Activated CD4-positive, alpha-beta T cell treated with anti-CD3 and anti-CD28 coated beads for 1 hour (primary cell): ENCODE measurements around the gene FOXL3.
"Not testable (repeated sequence)": the region's sequence is repeated elsewhere in the genome, so short reads cannot be mapped to it uniquely, and the experiment has no call there.

ENCODE experiments used
- DNase-seq: peaks from one replicate; pipeline ENCODE4 v3.0.0-alpha.2; 2020

Gene FOXL3

DNA sequence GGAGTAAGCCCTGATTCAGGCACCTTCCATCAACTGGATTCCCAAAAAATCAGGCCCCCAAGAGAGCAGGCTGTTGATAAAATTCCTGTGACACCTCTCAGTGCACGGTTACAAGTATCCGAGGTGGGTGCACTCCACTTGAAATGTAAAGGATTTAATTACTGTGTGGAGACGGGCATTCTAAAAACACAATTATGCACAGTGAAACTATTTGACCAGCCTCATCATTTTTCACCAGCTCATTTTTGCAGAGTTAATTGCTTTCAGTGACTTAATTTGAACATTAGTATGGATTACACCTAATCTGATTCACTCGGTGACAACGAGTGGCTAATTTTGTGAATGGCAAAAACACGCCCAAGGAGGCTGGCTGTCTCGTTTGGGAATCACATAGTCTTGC lies 2.3 kb downstream of the FOXL3 start:
- no peak for DNase-seq

DNA sequence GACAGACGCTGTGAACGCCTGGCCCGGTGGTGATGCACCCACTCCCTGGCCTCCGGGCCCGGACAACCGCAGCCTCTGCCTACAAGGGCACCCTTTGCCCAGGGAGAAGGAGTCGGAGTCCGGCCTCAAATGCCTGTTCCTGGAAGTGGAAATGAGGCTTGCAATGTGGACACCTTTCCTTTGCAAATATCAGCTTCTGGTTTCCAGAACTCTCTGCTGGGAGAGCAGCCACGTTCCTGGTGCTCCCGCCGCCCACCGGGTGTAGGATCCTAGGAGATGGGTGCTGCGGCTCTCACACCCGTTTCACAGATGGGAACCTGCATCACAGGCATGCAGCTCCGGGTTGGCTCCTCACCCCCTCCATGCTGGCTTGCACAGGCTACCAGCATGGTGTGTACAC lies 2.9 kb downstream of the FOXL3 start:
- no peak for DNase-seq

DNA sequence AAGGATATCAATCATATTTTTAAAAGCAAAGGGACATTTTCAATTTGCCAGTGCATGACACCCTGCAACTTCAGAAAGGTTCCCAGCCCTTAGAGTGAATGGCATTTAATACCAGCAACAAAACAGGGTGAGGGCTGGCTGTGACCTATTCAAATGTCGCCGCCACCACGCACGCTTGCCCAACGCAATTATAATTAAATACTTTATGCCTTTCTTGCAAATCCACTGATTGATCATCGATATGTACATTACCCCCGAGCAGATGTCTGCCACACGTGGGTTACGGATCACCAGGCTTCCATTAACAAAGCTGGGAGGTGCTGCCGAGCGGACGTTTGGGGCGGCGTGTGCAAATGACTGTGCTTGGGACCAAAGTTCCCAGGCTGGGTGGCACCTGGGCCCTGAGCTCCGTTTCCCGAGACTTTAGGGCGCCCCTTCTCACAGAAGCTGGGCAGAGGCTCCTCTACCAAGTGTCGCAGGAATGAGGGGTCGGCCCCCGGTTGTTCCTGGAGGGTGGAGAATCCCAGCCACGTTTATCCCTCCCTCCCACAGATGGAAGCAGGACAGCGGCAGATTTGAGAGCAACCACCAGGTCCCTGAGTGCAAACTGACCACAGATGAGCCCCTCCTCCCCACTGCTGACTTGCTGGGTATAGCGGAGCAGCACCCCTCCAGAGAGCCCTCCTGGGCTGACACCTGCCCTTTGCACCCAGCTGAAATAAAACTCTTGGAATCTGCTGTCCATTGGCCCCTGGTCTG lies 3.9 kb downstream of the FOXL3 start:
- no peak for DNase-seq

DNA sequence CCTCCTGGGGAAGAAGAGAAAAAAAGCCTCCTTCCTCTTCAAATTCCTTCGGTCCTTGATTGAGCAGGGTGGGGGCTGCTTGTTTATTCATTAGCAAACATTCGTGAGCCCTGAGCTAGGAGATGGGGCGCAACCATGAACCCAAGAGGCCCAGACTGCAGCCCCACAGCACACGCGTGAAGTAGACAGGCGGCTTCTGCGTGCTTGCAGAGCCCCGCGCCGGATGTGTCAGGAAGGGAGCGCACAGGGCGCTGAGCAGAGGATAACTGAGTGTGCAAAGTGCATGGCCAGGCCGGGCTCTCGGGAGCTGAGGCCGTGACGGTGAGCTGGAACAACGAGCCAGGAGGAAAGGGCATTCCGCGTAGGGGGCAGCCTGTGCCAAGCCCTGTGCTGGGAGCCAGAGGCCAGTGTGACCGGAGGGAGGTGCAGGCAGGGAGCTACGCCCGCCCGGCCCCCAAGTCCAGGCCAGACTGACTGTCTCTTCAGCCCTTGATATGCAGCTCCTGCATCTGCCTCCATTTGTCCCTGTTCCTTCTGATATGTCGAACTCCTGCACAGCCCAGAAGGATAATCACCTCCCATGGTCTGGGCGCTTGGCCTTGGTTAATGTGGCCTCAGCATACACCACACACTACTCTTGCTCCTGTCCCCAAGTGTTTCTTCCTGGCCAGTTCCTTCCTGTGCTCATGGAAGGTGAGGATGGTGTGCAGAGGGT lies 4.6 kb downstream of the FOXL3 start:
- DNase-seq = no peak

DNA sequence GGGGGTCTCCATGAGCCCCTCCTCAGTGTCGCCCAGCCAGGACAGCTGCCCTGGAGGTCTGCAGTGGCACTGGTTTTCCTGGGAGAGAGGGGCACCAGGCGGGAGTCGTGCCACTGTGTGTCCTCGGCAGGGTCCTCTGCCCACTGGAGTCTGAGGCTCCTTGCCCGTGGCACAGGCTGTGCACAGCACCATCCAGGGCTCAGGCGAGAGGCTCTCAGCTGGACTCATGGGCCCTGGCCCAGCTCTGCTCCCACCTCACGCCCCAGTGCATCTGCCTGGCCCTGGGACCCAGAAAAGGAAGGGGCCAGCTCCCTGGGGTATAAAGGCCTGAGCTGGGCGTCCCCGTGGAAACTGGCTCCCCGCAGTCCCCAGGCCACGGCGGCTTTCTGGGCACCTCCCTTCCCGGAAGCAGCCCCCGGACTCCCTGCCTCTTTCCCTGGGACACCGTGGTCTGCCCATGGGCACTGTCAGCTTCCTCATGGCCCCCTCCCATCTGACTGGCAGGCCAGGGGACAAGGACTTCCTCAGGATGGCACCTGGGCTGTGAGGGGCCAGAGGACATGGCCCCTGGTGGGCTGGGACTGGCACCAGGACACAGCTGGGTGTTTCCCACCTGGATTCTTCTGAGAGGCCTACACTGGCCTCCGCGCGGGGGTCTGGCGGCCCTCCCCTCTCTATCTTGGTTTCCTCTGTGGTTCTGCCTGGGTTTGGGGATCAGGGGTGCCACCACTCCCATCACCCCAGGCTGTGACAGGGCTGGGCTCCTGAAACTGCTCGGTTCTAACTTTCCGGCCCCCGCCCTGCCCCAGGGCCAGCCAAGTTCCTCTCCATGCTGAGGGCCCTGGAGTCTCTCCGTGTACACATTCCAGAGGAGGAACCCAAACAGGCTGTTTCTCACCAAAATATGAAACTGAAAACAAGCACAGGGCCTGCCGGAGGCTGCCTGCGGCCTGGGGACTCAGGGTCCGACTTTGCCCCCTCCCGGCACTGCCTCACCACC lies 5.5 kb downstream of the FOXL3 start:
- no peak for DNase-seq

DNA sequence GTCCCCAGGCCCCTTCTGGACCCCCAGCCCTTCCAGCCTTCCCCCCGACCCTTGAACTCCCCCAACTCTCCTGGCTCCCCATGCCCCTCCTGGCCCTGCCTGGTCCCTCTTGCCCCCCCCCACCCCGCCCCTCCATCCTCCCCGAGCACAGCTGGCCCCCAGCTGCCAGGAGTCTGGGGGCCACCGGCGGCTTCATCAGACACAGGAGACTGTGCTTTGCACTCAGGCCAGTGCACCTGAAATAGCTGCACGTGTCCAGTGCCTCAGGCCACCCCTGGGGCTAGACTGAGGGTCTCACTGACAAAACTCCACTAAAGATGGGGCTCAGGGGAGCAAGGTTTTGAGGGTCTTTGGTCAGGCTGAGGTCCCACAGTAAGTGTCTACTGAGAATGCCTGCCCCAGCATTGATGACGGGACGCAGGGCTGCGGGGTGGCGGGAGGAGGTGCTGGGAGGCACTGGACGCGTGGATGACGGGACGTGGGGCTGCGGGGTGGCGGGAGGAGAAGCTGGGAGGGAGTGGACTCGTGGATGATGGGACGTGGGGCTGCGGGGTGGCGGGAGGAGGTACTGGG lies 6.5 kb downstream of the FOXL3 start:
- DNase-seq = no peak

DNA sequence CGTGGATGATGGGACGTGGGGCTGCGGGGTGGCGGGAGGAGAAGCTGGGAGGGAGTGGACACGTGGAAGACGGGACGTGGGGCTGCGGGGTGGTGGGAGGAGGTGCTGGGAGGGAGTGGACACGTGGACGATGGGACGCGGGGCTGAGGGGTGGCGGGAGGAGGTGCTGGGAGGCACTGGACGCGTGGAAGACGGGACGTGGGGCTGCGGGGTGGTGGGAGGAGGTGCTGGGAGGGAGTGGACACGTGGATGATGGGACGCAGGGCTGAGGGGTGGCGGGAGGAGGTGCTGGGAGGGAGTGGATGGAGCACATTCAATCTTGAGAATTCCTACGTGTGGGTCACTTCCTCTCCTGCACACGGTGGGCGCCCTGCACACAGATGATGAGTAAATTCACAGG lies 7.2 kb downstream of the FOXL3 start:
- DNase-seq = not testable (repeated sequence)

DNA sequence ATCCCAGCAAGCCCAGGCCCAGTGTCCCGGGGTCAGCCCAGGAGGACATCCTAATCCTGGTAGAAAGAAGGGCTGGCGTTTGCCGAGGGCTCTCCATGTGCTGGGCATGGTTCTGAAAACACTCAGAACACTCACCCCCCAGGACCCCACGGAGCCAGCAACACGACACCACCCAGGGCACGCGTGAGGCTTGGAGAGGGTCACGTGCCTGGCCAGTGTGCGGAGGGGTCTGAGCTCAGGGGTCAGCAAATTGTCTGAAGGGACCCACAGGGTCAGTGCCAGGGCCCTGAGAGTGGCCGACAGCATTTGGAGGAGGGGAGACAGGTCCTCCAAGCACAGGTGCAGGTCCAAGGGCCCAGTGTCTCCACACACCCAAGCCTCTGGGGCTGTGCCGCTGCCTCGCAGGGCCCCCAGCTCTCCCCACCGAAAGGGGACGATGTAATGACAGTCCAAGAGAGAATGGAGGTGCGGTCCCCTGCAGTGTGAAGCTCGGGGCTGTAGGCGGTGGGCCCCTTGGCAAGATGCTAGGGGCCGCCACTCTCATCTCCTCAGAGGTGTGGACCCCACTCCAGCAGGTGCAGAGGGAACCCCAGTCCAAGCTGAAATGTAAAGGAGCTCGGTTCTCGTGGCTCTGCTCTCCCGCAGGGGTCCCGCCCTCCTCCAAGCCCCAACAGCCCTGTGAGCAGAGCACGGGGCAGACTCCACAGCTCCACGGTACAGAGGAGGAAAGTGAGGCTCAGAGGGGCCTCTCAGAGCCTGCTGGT lies 7.8 kb downstream of the FOXL3 start:
- DNase-seq = no peak

DNA sequence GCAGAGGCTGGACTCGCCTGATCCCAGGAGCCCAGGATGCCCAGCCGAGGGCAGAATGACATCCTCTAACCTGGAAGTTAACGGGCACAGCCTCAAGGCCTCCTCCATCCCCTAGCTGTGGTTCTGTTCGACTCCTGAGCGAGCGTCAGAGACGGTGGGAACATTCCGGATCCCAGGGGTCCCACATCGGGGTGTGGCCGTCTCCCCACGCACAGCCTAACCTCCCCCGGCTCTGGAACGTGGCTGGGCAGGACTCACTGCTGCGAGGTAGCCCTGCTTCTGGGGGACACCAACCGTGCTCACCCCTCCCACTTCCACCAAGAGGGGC lies 8.4 kb downstream of the FOXL3 start:
- no peak for DNase-seq

DNA sequence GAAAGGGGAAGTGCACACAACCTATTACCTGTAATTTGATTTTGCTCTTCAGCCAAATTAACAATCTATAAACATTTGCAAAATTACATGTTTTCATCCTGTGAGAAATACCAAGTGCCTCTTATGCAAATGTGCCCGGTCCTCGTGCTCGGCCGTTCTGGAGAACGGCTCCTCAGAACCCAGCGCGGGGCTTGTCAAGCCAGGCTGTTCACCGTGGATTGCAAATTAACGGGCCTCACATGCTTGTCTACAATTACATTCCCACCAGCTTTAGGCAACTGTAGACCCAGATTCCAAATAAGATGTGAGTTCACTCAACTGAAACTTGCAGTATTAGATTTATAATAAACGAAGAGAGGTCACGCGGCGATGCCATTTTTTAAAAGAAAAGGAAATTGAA lies 8.8 kb downstream of the FOXL3 start:
- no peak for DNase-seq

DNA sequence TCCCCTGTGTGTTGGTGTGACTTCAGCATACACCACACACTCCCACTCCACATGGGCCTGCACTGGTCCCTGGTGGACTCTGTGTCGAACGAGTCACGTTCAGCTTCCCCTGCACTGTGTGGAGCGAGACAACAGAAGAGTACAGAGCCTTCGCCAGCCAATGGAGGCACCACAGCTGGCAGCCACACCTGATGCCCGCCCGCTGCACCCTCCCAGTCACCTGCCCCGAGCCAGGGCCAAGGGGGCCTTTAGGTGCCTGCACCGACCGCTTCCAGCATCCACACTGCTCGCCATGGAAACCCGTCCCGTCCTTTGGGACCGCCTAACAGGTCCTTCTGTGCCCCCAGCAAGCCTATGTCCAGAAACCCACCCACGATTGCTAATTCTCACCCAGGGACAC lies 9.2 kb downstream of the FOXL3 start:
- no peak for DNase-seq

DNA sequence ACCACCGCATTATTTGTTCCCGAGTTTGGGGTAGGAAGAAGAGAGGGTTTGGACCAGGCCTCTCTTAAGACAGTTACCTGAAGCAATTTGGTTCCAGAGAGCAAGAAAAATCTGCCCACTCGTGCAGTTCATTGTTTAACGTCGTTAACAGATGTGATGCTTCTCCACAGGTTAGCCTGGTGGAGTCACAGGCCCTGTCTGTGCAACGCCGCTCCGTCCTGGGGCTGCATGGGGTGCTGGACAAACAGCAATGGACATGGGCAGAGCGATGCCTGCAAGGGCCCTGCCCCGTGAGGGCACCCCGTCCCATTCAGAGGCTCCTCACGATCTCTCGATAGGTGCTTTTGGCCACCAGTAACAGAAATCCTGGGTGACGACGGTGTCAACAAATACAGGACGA lies 9.7 kb downstream of the FOXL3 start:
- DNase-seq = no peak

DNA sequence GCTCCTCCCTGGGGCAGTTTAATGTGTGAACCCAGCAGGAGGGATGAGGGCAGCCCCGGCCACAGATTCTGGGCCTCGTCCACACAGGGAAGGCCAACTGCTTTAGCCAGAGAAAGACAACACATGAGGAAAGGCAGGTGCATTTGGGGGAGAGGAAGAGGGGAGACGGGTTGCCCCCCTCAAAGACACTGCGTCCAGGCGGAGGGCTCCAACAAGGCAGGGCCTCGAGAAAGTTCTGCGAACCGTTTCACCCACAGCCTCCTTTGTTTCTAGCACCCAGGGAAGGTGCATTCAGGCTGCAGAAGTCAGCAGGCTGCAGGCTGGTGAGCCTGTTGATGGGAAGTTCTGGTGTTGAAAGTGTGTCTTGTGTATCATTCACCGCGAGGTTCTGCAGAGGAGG lies 10.1 kb downstream of the FOXL3 start:
- DNase-seq = no peak

DNA sequence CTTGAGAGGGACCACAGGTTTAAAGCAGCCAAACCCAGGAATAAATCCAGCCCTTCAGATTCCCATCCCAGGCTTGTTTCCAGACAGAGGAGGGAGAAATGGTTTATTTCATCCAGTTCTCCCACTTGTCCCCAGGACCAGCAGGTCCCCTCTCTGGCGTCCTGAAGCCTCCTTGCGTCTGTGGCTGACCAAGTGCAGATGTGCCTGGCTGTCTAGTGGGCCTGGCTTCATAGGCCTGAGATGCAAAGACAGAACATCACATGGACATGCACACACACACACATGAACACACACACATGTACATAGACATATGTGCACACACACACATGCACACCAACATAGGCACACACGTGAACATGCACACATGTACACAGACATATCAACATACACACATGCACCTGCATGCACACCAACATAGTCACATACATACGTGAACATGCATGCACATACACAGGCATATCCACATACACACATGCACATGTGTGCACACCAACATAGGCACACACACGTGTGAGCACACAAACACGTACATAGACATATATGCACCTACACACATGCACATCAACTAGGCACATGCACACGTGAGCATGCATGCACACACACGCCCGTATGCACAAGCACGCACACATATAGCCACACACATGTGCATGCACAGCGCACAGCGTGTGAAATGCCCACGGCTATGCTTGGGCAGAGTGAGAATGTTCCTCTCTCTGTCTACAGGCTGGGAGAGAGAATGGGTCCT lies 10.7 kb downstream of the FOXL3 start:
- DNase-seq = no peak

DNA sequence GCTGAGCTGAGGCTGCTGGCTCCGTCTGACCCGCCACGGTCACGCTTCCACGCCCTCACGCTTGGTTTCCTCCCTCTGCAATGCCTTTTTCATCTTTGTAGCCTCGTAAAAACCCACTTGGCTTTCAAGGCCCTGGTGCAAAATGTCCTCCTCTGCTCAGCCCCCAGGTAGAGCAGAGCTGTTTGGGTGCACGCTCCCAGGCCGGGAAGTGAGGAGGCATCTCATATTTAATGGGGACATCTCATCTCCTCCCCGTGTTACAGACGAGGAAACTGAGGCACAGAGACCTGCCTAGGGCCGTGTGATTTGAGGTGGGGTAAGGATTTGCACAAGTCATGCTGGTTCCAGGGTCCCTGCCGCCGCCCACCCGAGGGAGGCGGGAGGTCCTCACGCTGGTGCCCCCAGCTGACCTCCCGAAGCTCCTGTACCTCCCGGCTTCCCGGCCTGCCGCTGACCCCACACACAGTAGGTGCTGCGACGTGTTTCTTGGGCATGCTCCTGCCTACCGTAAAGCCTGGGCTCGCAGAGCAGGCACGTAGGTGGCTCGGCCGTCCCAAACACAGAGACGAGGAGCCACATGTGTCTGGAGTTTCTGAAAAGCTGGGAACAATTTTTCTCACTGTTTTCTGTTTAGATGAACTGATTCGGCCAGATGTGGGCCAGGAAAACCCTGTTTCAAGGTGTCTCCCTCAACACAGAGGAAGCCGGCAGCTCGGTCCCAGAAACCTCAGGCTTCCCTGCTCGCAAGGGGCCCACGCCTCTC lies 11.5 kb downstream of the FOXL3 start:
- no peak for DNase-seq

DNA sequence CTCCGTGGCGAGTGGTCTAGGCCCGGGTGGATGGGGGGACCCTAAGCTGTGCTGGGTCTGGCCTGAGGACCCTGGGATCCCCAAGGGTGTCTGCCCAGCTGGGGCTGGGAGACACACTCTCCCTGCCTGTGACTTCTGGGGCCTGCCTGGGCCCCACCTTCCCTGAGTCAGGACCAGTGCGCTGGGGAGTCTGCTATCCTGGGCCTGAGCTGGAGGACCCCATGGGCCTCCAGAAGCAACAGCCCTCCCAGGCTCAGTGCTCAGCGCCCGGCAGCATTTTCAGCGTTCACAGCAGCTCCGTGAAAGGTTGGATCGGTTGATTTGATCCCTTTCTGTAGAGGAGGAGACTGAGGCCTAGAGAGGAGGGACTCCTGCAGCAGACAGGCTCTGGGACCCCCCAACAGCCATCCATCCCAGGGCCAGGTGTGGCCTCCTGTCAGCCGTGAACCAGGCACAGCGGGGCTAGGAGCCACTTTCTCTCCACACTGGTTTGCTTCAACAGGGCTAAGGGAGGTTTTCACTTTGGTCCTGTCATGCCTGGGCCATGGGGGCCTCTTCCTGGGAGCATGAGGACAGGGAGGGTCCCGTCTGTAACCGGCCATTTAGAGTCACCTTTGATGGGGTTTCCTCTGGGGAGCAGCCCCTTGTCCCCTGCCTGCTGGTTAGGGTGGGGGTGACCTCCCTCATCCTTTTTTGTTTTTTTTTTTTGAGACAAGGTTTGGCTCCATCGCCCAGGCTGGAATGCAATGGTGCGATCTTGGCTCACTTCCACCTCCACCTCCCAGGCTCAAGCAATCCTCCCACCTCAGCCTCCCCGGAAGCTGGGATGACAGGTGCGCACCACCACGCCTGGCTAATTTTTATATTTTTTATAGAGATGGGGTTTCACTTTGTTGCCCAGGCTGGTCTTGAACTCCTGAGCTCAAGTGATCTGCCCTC lies 12.4 kb downstream of the FOXL3 start:
- no peak for DNase-seq

DNA sequence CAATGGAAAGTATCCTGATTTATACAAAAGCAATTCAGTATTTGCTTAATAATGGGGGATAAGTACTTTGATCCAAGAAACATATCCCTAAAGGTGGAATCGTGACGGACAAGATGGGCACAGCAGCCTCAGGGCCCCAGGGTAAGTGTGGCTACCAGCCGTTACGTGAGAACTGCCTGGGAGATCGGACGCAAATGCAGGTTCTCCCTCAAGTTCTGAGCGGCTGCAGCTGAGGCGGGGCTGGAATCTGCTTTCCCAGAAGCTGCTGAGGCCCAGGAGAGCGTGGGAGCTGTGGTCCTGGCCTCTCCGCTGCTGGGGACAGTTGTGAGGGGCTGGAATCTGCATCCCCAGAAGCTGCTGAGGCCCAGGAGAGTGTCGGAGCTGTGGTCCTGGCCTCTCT lies 13.5 kb downstream of the FOXL3 start:
- DNase-seq = no peak

DNA sequence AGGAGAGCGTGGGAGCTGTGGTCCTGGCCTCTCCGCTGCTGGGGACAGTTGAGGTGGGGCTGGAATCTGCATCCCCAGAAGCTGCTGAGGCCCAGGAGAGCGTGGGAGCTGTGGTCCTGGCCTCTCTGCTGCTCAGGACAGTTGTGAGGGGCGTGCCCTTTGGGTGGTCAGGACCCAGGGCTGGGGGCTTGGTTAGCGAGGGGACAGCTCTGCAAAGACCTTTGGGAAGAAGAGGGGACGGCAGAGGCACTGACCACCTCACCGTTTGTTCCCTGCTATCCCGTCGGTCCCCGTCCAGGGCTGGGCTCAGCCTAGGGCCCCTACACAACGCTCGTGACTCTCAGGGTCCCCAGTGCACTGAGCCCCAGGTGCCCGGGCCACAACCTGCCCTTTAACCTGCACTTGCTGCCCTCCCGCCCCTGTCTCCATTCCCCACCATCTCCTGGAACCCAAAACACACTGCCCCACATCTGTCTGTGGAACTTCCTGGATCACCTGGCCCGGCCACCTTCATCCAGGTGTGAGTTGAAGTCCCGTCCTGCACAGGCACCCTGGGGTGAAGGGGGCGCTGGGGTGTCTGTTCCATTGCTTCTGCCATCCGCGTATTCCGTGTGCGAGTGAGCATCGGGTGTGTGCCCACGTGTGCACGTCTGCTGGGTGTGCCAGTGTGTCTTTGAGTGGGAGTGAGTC lies 14.1 kb downstream of the FOXL3 start:
- no peak for DNase-seq
